GM19328 (cell line): ENCODE results near the gene FOXD4L3.
"Not testable (repeated sequence)": the region's sequence is repeated elsewhere in the genome, so short reads cannot be mapped to it uniquely, and the experiment has no call there.

Experiments
- ATAC-seq: cut with Tn5 transposase; IDR thresholded peaks from one replicate; pipeline ENCODE4 v1.9.1; 2021; ENCODE audit warnings: mild to moderate bottlenecking, moderate library complexity; ENCODE audit not compliant: unreplicated experiment

Gene FOXD4L3

GRCh38 chr9:68343992-68344391, 41.3 kb downstream of the FOXD4L3 start:
- not testable (repeated sequence) for ATAC-seq

- ATAC-seq, result not testable (repeated sequence)
Observed at GRCh38 chr9:68351689-68352088, 49.0 kb downstream of the FOXD4L3 start.
